DND-41 (cell line): ENCODE results near the gene RNF130.

Experiments
- ATAC-seq: fragments of 200-7000 bp; cut with Tn5 transposase; 3 replicates; pipeline ENCODE4 v1.9.1; 2021; ENCODE audit warnings: low read depth; ENCODE audit not compliant: insufficient read depth
- DNase-seq: peaks from one replicate; pipeline ENCODE4 v3.0.0-alpha.2; 2020
- H2AFZ ChIP-seq: 2 replicates; pipeline ENCODE4 v1.6.0; 2012; ENCODE audit warnings: low read depth, low read length
- H3K27ac ChIP-seq: 2 replicates; pipeline ENCODE4 v1.5.1; 2012; ENCODE audit warnings: low read length, inconsistent platforms
- H3K27me3 ChIP-seq: fragments of 200-600 bp; sonication (generic); 2 replicates; pipeline ENCODE4 v1.6.0; 2012; ENCODE audit warnings: low read length, mild to moderate bottlenecking, inconsistent platforms; ENCODE audit not compliant: insufficient read depth, poor library complexity
- H3K36me3 ChIP-seq: 2 replicates; pipeline ENCODE4 v1.5.1; 2012; ENCODE audit warnings: low read length, inconsistent platforms; ENCODE audit not compliant: insufficient read depth
- H3K4me1 ChIP-seq: 2 replicates; pipeline ENCODE4 v1.5.1; 2012; ENCODE audit warnings: mild to moderate bottlenecking, low read length; ENCODE audit not compliant: insufficient read depth
- H3K4me2 ChIP-seq: 2 replicates; pipeline ENCODE4 v1.6.0; 2012; ENCODE audit warnings: mild to moderate bottlenecking, moderate library complexity, low read length, inconsistent platforms; ENCODE audit not compliant: insufficient read depth
- H3K4me3 ChIP-seq, 2 experiments: fragments of 200-600 bp in 1 of 2; shearing (Covaris generic) in 1 of 2; 2 replicates each; pipeline ENCODE4 v1.5.1; 2012 to 2016; ENCODE audit warnings: inconsistent platforms in 2 of 2, low read length in 2 of 2, mild to moderate bottlenecking in 2 of 2, low read depth in 1 of 2, moderate library complexity in 1 of 2
- H3K79me2 ChIP-seq: 2 replicates; pipeline ENCODE4 v1.6.0; 2012; ENCODE audit warnings: low read length, inconsistent platforms; ENCODE audit not compliant: insufficient read depth
- H3K9ac ChIP-seq: 2 replicates; pipeline ENCODE4 v1.6.0; 2012; ENCODE audit warnings: low read depth, mild to moderate bottlenecking, inconsistent platforms, low read length, moderate library complexity
- H3K9me3 ChIP-seq: 2 replicates; pipeline ENCODE4 v1.5.1; 2012; ENCODE audit warnings: low read length, moderate library complexity, mild to moderate bottlenecking, inconsistent platforms; ENCODE audit not compliant: insufficient read depth, severe bottlenecking
- H4K20me1 ChIP-seq: 2 replicates; pipeline ENCODE4 v1.6.0; 2012; ENCODE audit warnings: low read length; ENCODE audit not compliant: insufficient read depth
- CTCF ChIP-seq: IDR thresholded peaks from 2 replicates; pipeline ENCODE4 v1.5.1; 2012; ENCODE audit warnings: borderline replicate concordance, low read length, moderate library complexity, mild to moderate bottlenecking; ENCODE audit not compliant: poor library complexity, severe bottlenecking; ENCODE audit errors: extremely low read depth
- EZH2 ChIP-seq: IDR thresholded peaks from 3 replicates; pipeline ENCODE4 v1.6.1; 2012; ENCODE audit warnings: borderline replicate concordance, low read depth, mild to moderate bottlenecking, moderate library complexity, low read length, inconsistent platforms; ENCODE audit not compliant: severe bottlenecking

The RNF130 gene

GRCh38 chr5:179955062-179955461 lies 116.5 kb downstream of the RNF130 start:
- Histone ChIP-seq H4K20me1 (no peaks in the 10 kb centered on the region), H3K4me3 (no peak overlapping the region), H3K9ac (no peak overlapping the region), H3K36me3 (no peaks in the 10 kb centered on the region), H2AFZ (no peak overlapping the region), H3K27ac (no peak overlapping the region), H3K79me2 (no peaks in the 10 kb centered on the region), H3K4me1 (no peaks in the 10 kb centered on the region), H3K27me3 (no peaks in the 10 kb centered on the region), H3K9me3 (no peaks in the 10 kb centered on the region), H3K4me2 (no peak overlapping the region)
- no peak for TF ChIP-seq CTCF
- TF ChIP-seq EZH2 = no peak
- DNase-seq = no peak
- no peak for ATAC-seq

- Histone ChIP-seq H3K79me2 (no peaks in the 10 kb centered on the region), H3K36me3 (no peaks in the 10 kb centered on the region), H3K9ac (no peak overlapping the region), H3K4me3 (no peak overlapping the region), H3K4me2 (no peak overlapping the region), H4K20me1 (no peaks in the 10 kb centered on the region), H3K27me3 (no peaks in the 10 kb centered on the region), H3K9me3 (no peaks in the 10 kb centered on the region), H3K4me1 (no peaks in the 10 kb centered on the region), H3K27ac (no peak overlapping the region), H2AFZ (no peak overlapping the region)
- ATAC-seq (no peak), DNase-seq (no peak)
- no peak for TF ChIP-seq CTCF
- no peak for TF ChIP-seq EZH2
Measured at GRCh38 chr5:179954434-179954833, 117.1 kb downstream of the RNF130 start.

- Histone ChIP-seq H3K9me3 (no peaks in the 10 kb centered on the region), H3K27ac (no peak overlapping the region), H3K4me3 (no peak overlapping the region), H3K4me1 (no peaks in the 10 kb centered on the region), H3K4me2 (no peak overlapping the region), H3K9ac (no peak overlapping the region), H3K36me3 (no peaks in the 10 kb centered on the region), H2AFZ (no peak overlapping the region), H3K27me3 (no peaks in the 10 kb centered on the region), H3K79me2 (no peaks in the 10 kb centered on the region), H4K20me1 (no peaks in the 10 kb centered on the region)
- TF ChIP-seq EZH2 = no peak
- TF ChIP-seq CTCF = no peak
- no peak for ATAC-seq
- DNase-seq = no peak
Measured at GRCh38 chr5:179953987-179954386, 117.6 kb downstream of the RNF130 start.
